Smooth muscle cell (in vitro differentiated cells): ENCODE results near the gene IQCN. TPM values are rescaled to one million over a fixed set of nuclear protein-coding genes. Genes with fewer than 3 reads are reported as not detected.
A peak's percentile ranks its signal among the peaks of the same experiment; 100 is the strongest.

Source experiments
- DNase-seq: peaks from one replicate; lab custom pipeline; 2025; ENCODE audit not compliant: unreplicated experiment; lab: John Stamatoyannopoulos, UW
- H2AFZ ChIP-seq: fragments of 200-600 bp; sonication (generic); 2 replicates; pipeline ENCODE4 v1.6.0; 2016; ENCODE audit warnings: antibody characterized with exemption, low read depth, mild to moderate bottlenecking
- H3F3A ChIP-seq: fragments of 200-600 bp; sonication (generic); 2 replicates; pipeline ENCODE4 v1.6.0; 2017; ENCODE audit warnings: antibody characterized with exemption, low read depth
- H3K27ac ChIP-seq: fragments of 200-600 bp; sonication (generic); 2 replicates; pipeline ENCODE4 v1.5.1; 2016; ENCODE audit warnings: low read depth, mild to moderate bottlenecking
- H3K27me3 ChIP-seq: fragments of 200-600 bp; sonication (generic); 2 replicates; pipeline ENCODE4 v1.6.1; 2016; ENCODE audit warnings: low read depth, mild to moderate bottlenecking
- H3K36me3 ChIP-seq: fragments of 200-600 bp; sonication (generic); 2 replicates; pipeline ENCODE4 v1.5.1; 2016; ENCODE audit warnings: low read depth
- H3K4me1 ChIP-seq: fragments of 200-600 bp; sonication (generic); 2 replicates; pipeline ENCODE4 v1.5.1; 2016; ENCODE audit warnings: low read depth
- H3K4me2 ChIP-seq: fragments of 200-600 bp; sonication (generic); 2 replicates; pipeline ENCODE4 v1.6.0; 2016; ENCODE audit warnings: mild to moderate bottlenecking
- H3K4me3 ChIP-seq: fragments of 200-600 bp; sonication (generic); 2 replicates; pipeline ENCODE4 v1.5.1; 2016; ENCODE audit warnings: mild to moderate bottlenecking
- H3K79me2 ChIP-seq: fragments of 200-600 bp; sonication (generic); 2 replicates; pipeline ENCODE4 v1.6.0; 2016; ENCODE audit warnings: low read depth, mild to moderate bottlenecking
- H3K9ac ChIP-seq: fragments of 200-600 bp; sonication (generic); 2 replicates; pipeline ENCODE4 v1.6.0; 2016; ENCODE audit warnings: low read depth
- H3K9me3 ChIP-seq: fragments of 200-600 bp; sonication (generic); replicated peaks from 2 replicates; pipeline ENCODE4 v1.5.1; 2016; ENCODE audit warnings: low read depth
- H4K20me1 ChIP-seq: fragments of 200-600 bp; sonication (generic); 2 replicates; pipeline ENCODE4 v1.6.0; 2016; ENCODE audit warnings: low read depth
- CTCF ChIP-seq: fragments of 200-600 bp; sonication (generic); IDR thresholded peaks from 2 replicates; pipeline ENCODE4 v1.5.1; 2017; ENCODE audit warnings: borderline replicate concordance, mild to moderate bottlenecking, antibody characterized with exemption; ENCODE audit not compliant: insufficient read depth, poor library complexity, severe bottlenecking
- whole genome bisulfite sequencing: methylation state at CpG from one replicate; pipeline ENCODE4 v1.1.7; 2016; ENCODE audit warnings: low lambda C conversion rate; 5-methylcytosine and 5-hydroxymethylcytosine counted together
- polyA plus RNA-seq: library from polyadenylated mRNA; unstranded; fragments of >200 nt; fragmentation: Nextera tagmentation; extraction: Ambion mirVana; gene quantifications from 2 replicates; pipeline ENCODE4 v1.2.1, GENCODE V29; 2016
- total RNA-seq: library from RNA; depleted of rRNA; stranded (reverse); fragments of >200 nt; gene quantifications from 2 replicates; pipeline ENCODE4 v1.2.3, GENCODE V29; 2014

Gene IQCN
- total and polyA plus RNA-seq, 2 experiments from 2014 or later: 2.5 to 4.9 TPM

GRCh38 chr19:18281082-18282020 is 7.1 kb upstream of the IQCN start, which contains the start of gene JUND:
Gene JUND, minus strand, starts transcription at chr19:18281622. Its CDS starts 138 bp downstream, at chr19:18281484.
- peaks cover 40% of the 10 kb centered on the region for H3K79me2 ChIP-seq
- under 1% methylated on average over 96 of the region's 138 CpGs for WGBS
- peaks cover 29% of the 10 kb centered on the region for H3F3A ChIP-seq
- no peaks in the 10 kb centered on the region for H3K36me3 ChIP-seq
- H3K9me3 ChIP-seq: no peaks in the 10 kb centered on the region
- peak within 1 kb of the TSS; percentile 96 for H3K4me3 ChIP-seq
- H3K9ac ChIP-seq: peak within 1 kb of the TSS; percentile 100
- peaks cover 47% of the 10 kb centered on the region for H4K20me1 ChIP-seq
- peak within 1 kb of the TSS; percentile 89 for H3K4me2 ChIP-seq
- H2AFZ ChIP-seq: no peak within 1 kb of the TSS
- TF ChIP-seq CTCF: no peak
- H3K27ac ChIP-seq: peak within 1 kb of the TSS; percentile 97
- H3K27me3 ChIP-seq: no peaks in the 10 kb centered on the region
- peaks cover 15% of the 10 kb centered on the region for H3K4me1 ChIP-seq
- DNase-seq: peak; percentile 100

GRCh38 chr19:18280247-18281081 is 6.2 kb upstream of the IQCN start:
- Histone ChIP-seq H3K79me2 (peaks cover 40% of the 10 kb centered on the region), H3K27ac (peak overlapping the region; percentile 97), H3K27me3 (no peaks in the 10 kb centered on the region), H4K20me1 (peaks cover 56% of the 10 kb centered on the region), H3F3A (peaks cover 34% of the 10 kb centered on the region), H3K4me1 (peaks cover 15% of the 10 kb centered on the region), H3K9me3 (no peaks in the 10 kb centered on the region), H3K4me3 (peak overlapping the region; percentile 96), H3K9ac (peak overlapping the region; percentile 100), H3K36me3 (no peaks in the 10 kb centered on the region), H3K4me2 (peak overlapping the region; percentile 89), H2AFZ (no peak overlapping the region)
- DNase-seq: peak; percentile 66
- TF ChIP-seq CTCF: no peak
- WGBS: under 1% methylated on average over 84 of the region's 111 CpGs

GRCh38 chr19:18279516-18280246 is 5.4 kb upstream of the IQCN start:
- Histone ChIP-seq H3K9ac (peak overlapping the region; percentile 100), H2AFZ (no peak overlapping the region), H3K4me1 (peaks cover 15% of the 10 kb centered on the region), H3K27ac (peak overlapping the region; percentile 97), H3K4me2 (peak overlapping the region; percentile 89), H3K27me3 (no peaks in the 10 kb centered on the region), H3K9me3 (no peaks in the 10 kb centered on the region), H3K4me3 (peak overlapping the region; percentile 96), H3F3A (peaks cover 36% of the 10 kb centered on the region), H4K20me1 (peaks cover 63% of the 10 kb centered on the region), H3K36me3 (no peaks in the 10 kb centered on the region), H3K79me2 (peaks cover 40% of the 10 kb centered on the region)
- peak; percentile 70 for TF ChIP-seq CTCF
- peak; percentile 29 for DNase-seq
- under 1% methylated on average over 46 of the region's 55 CpGs for WGBS
